ENCODE measurements around the gene GOLGA8S. TPM values are rescaled to one million over a fixed set of nuclear protein-coding genes. Genes with fewer than 3 reads are reported as not detected.
A peak's percentile ranks its signal among the peaks of the same experiment; 100 is the strongest.

The GOLGA8S gene
- total and polyA plus RNA-seq, 2 experiments from 2014 or later, result 0.05 TPM; not detected in 1

DNA sequence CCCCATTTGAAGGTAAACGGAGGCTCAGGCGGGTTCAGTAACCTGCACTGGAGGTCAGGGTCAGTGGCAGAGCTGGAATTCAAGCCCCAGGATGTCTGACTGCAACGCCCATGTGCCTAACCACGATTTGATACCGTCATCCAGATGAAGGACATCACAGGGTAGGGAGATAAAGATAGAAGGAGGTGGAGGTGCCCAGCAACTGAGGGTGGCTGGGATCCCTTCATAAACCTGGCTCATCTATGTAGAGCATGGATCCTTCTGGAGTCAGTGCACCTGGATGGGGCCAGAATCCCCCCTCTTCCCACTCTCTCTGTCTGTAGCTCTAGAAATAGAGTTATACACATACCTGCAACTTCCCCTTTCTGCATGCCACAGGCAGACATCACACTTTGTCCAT is 41.3 kb downstream of the GOLGA8S start:
- Histone ChIP-seq H3K4me3 (no peak overlapping the region), H3K27me3 (ENCODE audit: insufficient read depth) (no peaks in the 10 kb centered on the region), H3K79me2 (replicated peaks; ENCODE audit: insufficient read depth) (no peaks in the 10 kb centered on the region), H3K4me2 (no peak overlapping the region), H3K36me3 (ENCODE audit: insufficient read depth) (no peaks in the 10 kb centered on the region), H3K27ac (ENCODE audit: low read depth) (no peak overlapping the region), H3K4me1 (ENCODE audit: insufficient read depth) (no peaks in the 10 kb centered on the region), H3F3A (replicated peaks; ENCODE audit: low read depth) (no peaks in the 10 kb centered on the region), H2AFZ (0 out of 2 replicates have a peak overlapping the region, but pooled peaks have one; percentile 92), H3K9me2 (ENCODE audit: insufficient read depth) (no peaks in the 10 kb centered on the region; the same call in 1 of the 2 replicates), H4K20me1 (replicated peaks; ENCODE audit: insufficient read depth) (no peaks in the 10 kb centered on the region)
- TF ChIP-seq EZH2phosphoT487 (IDR thresholded peaks at IDR 0.05; ENCODE audit: unreplicated experiment), result no peak
- no peak for TF ChIP-seq STAT1 (IDR thresholded peaks at IDR 0.05; ENCODE audit: unreplicated experiment)
- TF ChIP-seq CREB1 (CRISPR knock-in tag; IDR thresholded peaks at IDR 0.05; ENCODE audit: low read depth), result no peak
- TF ChIP-seq, protein P1, sequence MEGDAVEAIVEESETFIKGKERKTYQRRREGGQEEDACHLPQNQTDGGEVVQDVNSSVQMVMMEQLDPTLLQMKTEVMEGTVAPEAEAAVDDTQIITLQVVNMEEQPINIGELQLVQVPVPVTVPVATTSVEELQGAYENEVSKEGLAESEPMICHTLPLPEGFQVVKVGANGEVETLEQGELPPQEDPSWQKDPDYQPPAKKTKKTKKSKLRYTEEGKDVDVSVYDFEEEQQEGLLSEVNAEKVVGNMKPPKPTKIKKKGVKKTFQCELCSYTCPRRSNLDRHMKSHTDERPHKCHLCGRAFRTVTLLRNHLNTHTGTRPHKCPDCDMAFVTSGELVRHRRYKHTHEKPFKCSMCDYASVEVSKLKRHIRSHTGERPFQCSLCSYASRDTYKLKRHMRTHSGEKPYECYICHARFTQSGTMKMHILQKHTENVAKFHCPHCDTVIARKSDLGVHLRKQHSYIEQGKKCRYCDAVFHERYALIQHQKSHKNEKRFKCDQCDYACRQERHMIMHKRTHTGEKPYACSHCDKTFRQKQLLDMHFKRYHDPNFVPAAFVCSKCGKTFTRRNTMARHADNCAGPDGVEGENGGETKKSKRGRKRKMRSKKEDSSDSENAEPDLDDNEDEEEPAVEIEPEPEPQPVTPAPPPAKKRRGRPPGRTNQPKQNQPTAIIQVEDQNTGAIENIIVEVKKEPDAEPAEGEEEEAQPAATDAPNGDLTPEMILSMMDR (conservative IDR thresholded peaks at IDR 0.05; ENCODE audit: low read depth in 2 of 2), result no peak
- TF ChIP-seq JUNB (IDR thresholded peaks at IDR 0.05; ENCODE audit: unreplicated experiment), result no peak
- no peak for TF ChIP-seq ETS1 (IDR thresholded peaks at IDR 0.05)
- TF ChIP-seq NANOG (IDR thresholded peaks at IDR 0.05; ENCODE audit: borderline replicate concordance), result no peak
- TF ChIP-seq POLR2AphosphoS5 (IDR thresholded peaks at IDR 0.05; ENCODE audit: low read depth), result no peak
- TF ChIP-seq EZH2 (IDR thresholded peaks at IDR 0.05; ENCODE audit: low read depth, unreplicated experiment), result no peak
- Mint-ChIP-seq H3K27ac (no peak overlapping the region), H3K4me3 (no peak overlapping the region), H3K4me1 (peaks cover 7% of the 10 kb centered on the region), H3K9me3 (peaks cover 55% of the 10 kb centered on the region), H3K36me3 (ENCODE audit: low read depth) (peaks cover 2% of the 10 kb centered on the region; the same call in 2 of the 3 replicates), H3K27me3 (ENCODE audit: insufficient read depth, low read depth, poor library complexity) (peaks cover 5% of the 10 kb centered on the region)
- no peak for DNase-seq (ENCODE audit: low spot score)
- no peak for ATAC-seq

DNA sequence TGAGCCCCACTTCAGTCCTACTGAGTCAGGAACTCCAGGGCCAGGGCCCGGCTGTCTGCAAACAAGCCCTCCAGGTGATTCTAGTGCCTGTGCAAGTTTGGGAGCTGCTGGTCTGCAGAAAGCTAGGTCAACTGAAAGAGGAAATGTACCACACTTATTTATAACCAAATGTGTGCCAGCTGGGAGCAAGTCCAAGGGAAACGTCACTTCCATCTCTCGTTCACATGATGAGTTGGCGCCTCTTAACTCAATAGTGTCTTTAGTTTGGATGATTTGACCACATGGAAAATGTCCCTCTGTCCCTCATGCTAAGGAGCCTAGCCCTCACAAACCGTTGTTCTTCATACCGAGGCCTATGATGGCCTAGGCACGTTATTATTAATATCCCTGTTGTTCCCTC is 43.2 kb downstream of the GOLGA8S start:
- Histone ChIP-seq H3K4me3 (no peak overlapping the region), H3K27ac (ENCODE audit: low read depth) (no peak overlapping the region), H3F3A (replicated peaks; ENCODE audit: low read depth) (no peaks in the 10 kb centered on the region), H2AFZ (no peak overlapping the region), H3K4me2 (no peak overlapping the region), H3K9me2 (ENCODE audit: insufficient read depth) (no peaks in the 10 kb centered on the region; the same call in 1 of the 2 replicates), H3K4me1 (ENCODE audit: insufficient read depth) (no peaks in the 10 kb centered on the region), H3K27me3 (ENCODE audit: insufficient read depth) (no peaks in the 10 kb centered on the region), H3K79me2 (replicated peaks; ENCODE audit: insufficient read depth) (no peaks in the 10 kb centered on the region), H4K20me1 (replicated peaks; ENCODE audit: insufficient read depth) (no peaks in the 10 kb centered on the region), H3K36me3 (ENCODE audit: insufficient read depth) (no peaks in the 10 kb centered on the region)
- H3K9me3 Mint-ChIP-seq, result peaks cover 67% of the 10 kb centered on the region
- H3K36me3 Mint-ChIP-seq (ENCODE audit: low read depth), result peaks cover 2% of the 10 kb centered on the region; the same call in 2 of the 3 replicates
- peaks cover 7% of the 10 kb centered on the region for H3K4me1 Mint-ChIP-seq
- peaks cover 5% of the 10 kb centered on the region for H3K27me3 Mint-ChIP-seq (ENCODE audit: insufficient read depth, low read depth, poor library complexity)
- H3K4me3 Mint-ChIP-seq, result no peak overlapping the region
- ATAC-seq (no peak), DNase-seq (ENCODE audit: low spot score) (no peak)
- H3K27ac Mint-ChIP-seq, result no peak overlapping the region
- TF ChIP-seq STAT1 (IDR thresholded peaks at IDR 0.05; ENCODE audit: unreplicated experiment), result no peak
- TF ChIP-seq ZNF331 (CRISPR knock-in tag; IDR thresholded peaks at IDR 0.05; ENCODE audit: low read depth), result no peak
- TF ChIP-seq, protein P2, sequence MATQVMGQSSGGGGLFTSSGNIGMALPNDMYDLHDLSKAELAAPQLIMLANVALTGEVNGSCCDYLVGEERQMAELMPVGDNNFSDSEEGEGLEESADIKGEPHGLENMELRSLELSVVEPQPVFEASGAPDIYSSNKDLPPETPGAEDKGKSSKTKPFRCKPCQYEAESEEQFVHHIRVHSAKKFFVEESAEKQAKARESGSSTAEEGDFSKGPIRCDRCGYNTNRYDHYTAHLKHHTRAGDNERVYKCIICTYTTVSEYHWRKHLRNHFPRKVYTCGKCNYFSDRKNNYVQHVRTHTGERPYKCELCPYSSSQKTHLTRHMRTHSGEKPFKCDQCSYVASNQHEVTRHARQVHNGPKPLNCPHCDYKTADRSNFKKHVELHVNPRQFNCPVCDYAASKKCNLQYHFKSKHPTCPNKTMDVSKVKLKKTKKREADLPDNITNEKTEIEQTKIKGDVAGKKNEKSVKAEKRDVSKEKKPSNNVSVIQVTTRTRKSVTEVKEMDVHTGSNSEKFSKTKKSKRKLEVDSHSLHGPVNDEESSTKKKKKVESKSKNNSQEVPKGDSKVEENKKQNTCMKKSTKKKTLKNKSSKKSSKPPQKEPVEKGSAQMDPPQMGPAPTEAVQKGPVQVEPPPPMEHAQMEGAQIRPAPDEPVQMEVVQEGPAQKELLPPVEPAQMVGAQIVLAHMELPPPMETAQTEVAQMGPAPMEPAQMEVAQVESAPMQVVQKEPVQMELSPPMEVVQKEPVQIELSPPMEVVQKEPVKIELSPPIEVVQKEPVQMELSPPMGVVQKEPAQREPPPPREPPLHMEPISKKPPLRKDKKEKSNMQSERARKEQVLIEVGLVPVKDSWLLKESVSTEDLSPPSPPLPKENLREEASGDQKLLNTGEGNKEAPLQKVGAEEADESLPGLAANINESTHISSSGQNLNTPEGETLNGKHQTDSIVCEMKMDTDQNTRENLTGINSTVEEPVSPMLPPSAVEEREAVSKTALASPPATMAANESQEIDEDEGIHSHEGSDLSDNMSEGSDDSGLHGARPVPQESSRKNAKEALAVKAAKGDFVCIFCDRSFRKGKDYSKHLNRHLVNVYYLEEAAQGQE (IDR thresholded peaks at IDR 0.05; ENCODE audit: unreplicated experiment), result no peak
- TF ChIP-seq, protein P1 (conservative IDR thresholded peaks at IDR 0.05; ENCODE audit: low read depth in 2 of 2), result no peak
- no peak for TF ChIP-seq ETS1 (IDR thresholded peaks at IDR 0.05)
- no peak for TF ChIP-seq NANOG (IDR thresholded peaks at IDR 0.05; ENCODE audit: borderline replicate concordance)
